ENCODE measurements around the gene YJEFN3. TPM values are rescaled to one million over a fixed set of nuclear protein-coding genes. Genes with fewer than 3 reads are reported as not detected.

Gene YJEFN3
- total and polyA plus RNA-seq, 10 of the 15 experiments (the other 5 are each of a cell fraction or from before 2014, with no cell fraction given) = 0.05 to 6.9 (median 3.5) TPM

DNA sequence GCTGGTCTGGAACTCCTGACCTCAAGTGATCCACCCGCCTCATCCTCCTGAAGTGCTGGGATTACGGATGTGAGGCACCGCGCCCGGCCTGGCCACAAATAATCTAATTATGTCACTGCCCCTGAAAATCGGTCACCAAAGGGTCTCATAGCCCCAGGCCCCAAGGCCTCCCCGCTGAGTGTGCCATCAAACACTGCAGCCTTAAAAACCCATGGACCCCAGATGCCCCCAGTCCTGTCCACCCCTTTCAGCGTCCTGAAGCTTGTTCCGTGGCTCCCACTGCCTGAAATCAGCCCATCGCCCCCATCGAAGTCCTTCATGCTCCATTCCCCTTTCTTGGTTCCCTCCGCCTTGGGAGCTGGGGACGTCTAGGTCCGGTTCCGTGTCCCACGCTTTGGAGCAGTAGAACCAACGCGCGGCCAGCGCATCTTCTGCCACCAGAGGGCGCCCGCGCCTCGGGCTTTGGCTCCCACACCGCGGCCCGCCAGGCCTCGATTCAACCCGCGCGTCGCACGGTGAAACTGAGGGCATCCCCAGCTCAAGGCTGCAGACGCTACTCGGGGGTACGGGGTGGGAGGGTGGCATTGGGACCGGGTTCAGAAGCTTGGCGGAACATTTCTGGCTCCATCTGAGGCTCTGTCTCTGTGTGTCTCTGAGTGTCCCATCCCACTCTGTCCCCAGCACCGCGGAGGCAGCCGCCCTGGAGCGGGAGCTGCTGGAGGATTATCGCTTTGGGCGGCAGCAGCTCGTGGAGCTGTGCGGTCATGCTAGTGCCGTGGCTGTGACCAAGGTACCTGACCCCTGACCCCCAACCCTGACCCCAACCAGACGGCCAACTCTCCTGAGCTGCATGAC is 3.5 kb downstream of the YJEFN3 start (continued):
- TF ChIP-seq, protein P1, sequence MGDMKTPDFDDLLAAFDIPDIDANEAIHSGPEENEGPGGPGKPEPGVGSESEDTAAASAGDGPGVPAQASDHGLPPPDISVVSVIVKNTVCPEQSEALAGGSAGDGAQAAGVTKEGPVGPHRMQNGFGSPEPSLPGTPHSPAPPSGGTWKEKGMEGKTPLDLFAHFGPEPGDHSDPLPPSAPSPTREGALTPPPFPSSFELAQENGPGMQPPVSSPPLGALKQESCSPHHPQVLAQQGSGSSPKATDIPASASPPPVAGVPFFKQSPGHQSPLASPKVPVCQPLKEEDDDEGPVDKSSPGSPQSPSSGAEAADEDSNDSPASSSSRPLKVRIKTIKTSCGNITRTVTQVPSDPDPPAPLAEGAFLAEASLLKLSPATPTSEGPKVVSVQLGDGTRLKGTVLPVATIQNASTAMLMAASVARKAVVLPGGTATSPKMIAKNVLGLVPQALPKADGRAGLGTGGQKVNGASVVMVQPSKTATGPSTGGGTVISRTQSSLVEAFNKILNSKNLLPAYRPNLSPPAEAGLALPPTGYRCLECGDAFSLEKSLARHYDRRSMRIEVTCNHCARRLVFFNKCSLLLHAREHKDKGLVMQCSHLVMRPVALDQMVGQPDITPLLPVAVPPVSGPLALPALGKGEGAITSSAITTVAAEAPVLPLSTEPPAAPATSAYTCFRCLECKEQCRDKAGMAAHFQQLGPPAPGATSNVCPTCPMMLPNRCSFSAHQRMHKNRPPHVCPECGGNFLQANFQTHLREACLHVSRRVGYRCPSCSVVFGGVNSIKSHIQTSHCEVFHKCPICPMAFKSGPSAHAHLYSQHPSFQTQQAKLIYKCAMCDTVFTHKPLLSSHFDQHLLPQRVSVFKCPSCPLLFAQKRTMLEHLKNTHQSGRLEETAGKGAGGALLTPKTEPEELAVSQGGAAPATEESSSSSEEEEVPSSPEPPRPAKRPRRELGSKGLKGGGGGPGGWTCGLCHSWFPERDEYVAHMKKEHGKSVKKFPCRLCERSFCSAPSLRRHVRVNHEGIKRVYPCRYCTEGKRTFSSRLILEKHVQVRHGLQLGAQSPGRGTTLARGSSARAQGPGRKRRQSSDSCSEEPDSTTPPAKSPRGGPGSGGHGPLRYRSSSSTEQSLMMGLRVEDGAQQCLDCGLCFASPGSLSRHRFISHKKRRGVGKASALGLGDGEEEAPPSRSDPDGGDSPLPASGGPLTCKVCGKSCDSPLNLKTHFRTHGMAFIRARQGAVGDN (IDR thresholded peaks at IDR 0.05) = 0 out of 2 replicates have a peak, but pooled peaks have one; percentile 14
- TF ChIP-seq RAD21 (IDR thresholded peaks at IDR 0.05; ENCODE audit: insufficient read depth, low read depth, low read length) (peak; percentile 96), NR2F1 (conservative IDR thresholded peaks at IDR 0.05) (peak; percentile 56), POLR2A (IDR thresholded peaks at IDR 0.05; ENCODE audit: low read depth, low read length) (peak; percentile 47), NKRF (conservative IDR thresholded peaks at IDR 0.05) (no peak), POU2F2 (IDR thresholded peaks at IDR 0.05; ENCODE audit: borderline replicate concordance, low read depth, low read length) (peak; percentile 31; the same call in 1 of the 3 replicates), RELA (IDR thresholded peaks at IDR 0.05; ENCODE audit: borderline replicate concordance, partially characterized antibody) (peak; percentile 26), SMARCA5 (IDR thresholded peaks at IDR 0.05) (peak; percentile 75; the same call in 1 of the 2 replicates)
- TF ChIP-seq, protein P2, sequence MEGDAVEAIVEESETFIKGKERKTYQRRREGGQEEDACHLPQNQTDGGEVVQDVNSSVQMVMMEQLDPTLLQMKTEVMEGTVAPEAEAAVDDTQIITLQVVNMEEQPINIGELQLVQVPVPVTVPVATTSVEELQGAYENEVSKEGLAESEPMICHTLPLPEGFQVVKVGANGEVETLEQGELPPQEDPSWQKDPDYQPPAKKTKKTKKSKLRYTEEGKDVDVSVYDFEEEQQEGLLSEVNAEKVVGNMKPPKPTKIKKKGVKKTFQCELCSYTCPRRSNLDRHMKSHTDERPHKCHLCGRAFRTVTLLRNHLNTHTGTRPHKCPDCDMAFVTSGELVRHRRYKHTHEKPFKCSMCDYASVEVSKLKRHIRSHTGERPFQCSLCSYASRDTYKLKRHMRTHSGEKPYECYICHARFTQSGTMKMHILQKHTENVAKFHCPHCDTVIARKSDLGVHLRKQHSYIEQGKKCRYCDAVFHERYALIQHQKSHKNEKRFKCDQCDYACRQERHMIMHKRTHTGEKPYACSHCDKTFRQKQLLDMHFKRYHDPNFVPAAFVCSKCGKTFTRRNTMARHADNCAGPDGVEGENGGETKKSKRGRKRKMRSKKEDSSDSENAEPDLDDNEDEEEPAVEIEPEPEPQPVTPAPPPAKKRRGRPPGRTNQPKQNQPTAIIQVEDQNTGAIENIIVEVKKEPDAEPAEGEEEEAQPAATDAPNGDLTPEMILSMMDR (IDR thresholded peaks at IDR 0.05 in 2 of 3, conservative IDR thresholded peaks at IDR 0.05 in 1 of 3; ENCODE audit: control insufficient read depth in 2 of 3, extremely low read depth in 1 of 3, insufficient read depth in 1 of 3, low read depth in 3 of 3, low read length in 3 of 3) = peak; percentile 95 to 96 (median 95)

Data from GM12878 (cell line).